GM21576 (cell line): ENCODE data around the gene CD48.
"Not testable (repeated sequence)": the region's sequence is repeated elsewhere in the genome, so short reads cannot be mapped to it uniquely, and the experiment has no call there.

Experiments used
- ATAC-seq: cut with Tn5 transposase; IDR thresholded peaks from one replicate; pipeline ENCODE4 v1.9.1; 2021; ENCODE audit warnings: mild to moderate bottlenecking, moderate library complexity; ENCODE audit not compliant: unreplicated experiment

CD48 gene

GRCh38 chr1:160716013-160716412 lies 4.4 kb upstream of the CD48 start:
- ATAC-seq: no peak

DNA sequence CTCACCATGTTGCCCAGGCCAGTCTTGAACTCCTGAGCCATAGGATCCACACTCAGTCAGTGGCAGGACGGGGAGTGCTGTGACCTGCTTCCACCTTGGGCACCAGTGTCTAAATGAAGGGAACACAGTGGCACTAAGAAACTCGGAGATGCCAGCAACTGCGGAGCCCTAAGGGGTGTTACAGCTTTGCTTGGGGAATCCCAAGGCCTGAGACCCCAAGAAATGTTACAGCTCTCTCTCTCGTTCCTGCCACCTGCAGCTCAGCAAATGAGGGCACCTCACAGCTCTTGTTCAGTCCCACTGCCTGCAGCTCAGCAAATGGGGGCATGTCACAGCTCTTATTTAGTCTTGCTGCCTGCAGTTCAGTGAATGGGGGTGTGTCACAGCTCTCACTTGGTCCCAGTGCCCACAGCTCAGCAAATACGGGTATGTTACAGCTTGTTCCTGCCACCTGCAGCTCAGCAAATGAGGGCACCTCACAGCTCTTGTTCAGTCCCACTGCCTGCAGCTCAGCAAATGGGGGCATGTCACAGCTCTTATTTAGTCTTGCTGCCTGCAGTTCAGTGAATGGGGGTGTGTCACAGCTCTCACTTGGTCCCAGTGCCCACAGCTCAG lies 2.5 kb upstream of the CD48 start:
- not testable (repeated sequence) for ATAC-seq

- ATAC-seq: no peak
Measured at GRCh38 chr1:160713161-160713560, 1.5 kb upstream of the CD48 start.

- peak; percentile 36 for ATAC-seq
Measured at GRCh38 chr1:160712525-160713080, 981 bp upstream of the CD48 start.

GRCh38 chr1:160711276-160711601 lies 383 bp downstream of the CD48 start:
- no peak for ATAC-seq

- ATAC-seq: no peak
Measured at GRCh38 chr1:160710517-160711252, 937 bp downstream of the CD48 start.

DNA sequence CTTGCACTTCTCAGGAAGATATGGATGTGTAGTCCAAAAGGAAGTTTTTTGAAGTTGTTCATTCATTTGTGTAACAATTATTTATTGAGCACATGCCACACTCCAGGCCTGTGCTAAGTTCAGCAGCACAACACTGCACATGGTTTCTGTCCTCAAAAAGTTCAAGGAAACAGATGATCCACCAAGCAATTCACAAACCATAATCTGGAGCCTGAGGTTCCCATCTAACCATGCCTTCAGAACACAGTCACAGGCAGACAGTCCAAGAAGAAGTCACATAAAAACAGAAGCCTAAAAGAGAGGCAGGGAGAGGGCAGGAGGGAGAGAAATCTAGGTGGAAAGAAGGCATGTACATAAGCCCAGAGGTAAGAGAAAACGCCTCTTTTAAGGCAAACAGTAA lies 1.9 kb downstream of the CD48 start:
- no peak for ATAC-seq

- peak; percentile 35 for ATAC-seq
Measured at GRCh38 chr1:160708801-160709200, 2.8 kb downstream of the CD48 start.

DNA sequence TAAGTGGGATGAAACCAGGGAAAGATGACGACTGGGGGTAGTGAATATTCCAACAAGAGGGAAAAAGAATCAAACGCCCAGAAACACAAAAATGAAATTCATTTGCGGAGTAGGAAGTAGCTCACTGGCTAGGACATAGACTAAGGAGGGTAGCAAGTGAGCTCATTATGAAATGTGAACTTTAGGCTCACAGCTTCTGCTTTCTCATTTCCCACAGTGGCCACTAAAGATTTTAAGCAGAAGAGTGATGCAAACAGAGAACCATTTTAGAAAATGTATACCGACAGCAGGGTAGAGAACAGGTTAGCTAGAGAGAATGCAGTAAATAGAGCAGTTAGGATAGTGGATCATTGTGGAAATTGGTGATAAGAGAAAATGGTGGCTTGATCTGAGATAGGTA lies 3.5 kb downstream of the CD48 start:
- no peak for ATAC-seq

GRCh38 chr1:160707236-160708064 lies 4.2 kb downstream of the CD48 start:
- no peak for ATAC-seq

DNA sequence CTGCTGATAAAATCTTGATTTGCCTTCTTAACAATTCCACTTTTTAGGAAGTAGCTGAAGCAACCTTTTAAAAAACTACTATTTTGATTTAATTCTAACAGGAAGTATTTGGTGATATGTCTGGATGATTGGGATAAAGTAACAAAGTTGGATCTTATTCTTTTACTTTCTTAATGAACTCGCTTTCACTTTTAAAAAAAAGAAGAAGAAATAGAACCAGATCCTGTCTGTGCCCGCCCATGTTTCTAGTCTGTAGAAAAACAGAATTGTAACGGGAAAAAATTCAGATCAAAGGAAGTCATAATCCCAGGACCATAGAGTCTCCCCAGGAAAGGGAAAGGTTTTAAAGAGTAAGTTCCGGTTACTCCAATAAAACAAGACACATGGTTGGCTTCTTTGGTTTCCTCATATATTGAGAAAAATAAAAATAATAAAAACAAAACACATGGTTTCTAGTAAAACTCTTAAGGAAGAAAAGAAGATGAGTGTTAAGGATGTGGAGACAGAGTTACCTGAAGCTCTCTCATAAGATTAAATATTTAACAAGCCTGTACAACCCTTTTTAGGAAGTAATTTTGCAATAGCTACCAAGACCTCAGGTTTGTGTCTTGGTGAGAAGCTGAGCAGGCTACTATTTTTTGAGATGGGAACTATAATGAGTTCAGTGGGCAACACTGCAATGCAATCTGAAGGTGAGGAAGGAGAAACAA lies 4.9 kb downstream of the CD48 start:
- ATAC-seq: no peak

DNA sequence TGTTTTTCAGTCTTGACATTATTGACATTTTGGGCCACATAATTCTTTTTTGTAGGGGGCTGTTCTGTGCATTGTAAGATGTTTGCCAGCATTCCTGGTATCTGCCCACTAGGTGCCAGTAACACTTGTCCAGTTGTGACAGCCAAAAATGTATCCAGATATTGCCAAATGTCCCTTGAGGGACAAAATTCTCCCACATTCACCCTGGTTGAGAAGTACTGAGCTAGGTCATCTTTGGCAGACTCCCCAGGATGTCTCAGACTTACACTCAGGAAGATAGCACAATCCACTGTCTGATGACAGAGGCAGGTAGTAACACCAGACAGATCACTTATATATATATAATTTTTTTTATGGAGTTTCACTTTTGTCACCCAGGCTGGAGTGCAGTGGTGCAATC lies 5.9 kb downstream of the CD48 start:
- no peak for ATAC-seq

DNA sequence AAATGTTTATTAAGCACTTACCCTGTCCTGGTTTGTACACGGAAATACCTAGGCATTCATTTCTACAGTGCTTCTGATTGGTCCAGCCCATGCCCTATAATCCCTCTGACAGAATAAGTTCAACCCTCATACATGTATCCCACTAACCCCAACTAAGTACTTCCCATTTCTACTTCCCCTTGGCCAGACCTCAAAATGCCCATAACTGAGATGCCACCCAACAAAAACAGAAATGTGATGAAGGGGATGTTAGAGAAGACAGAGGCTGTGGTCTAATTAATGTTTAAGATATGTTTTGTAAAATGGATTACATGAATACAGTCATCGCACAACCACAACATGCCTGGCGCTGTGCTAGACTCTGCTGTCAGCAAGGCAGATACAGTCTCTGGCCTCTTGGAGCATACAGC lies 6.4 kb downstream of the CD48 start:
- ATAC-seq: not testable (repeated sequence)

GRCh38 chr1:160704250-160704649 lies 7.4 kb downstream of the CD48 start:
- no peak for ATAC-seq

DNA sequence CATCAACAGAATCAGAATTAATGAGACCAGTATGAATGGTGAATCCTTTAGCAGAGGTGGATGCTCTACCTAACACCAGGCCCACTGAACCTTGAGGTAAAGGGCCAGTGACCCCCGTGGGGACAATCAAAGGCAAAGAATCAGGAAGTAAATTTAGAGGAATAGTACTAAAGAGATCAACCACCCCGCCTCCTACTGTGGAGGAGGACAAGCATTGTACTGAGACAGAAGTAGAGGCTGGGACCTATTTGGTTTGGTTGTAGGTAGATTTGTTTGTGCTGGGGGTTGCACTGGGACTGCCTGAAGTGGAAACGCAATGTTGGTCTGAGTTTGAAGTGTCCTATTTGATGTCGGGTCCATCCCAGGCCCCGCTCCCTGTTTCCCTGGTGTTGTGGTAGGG lies 9.5 kb downstream of the CD48 start:
- no peak for ATAC-seq

GRCh38 chr1:160692390-160692789 lies 19.2 kb downstream of the CD48 start:
- not testable (repeated sequence) for ATAC-seq

- ATAC-seq: no peak
Measured at GRCh38 chr1:160685266-160685665, 26.4 kb downstream of the CD48 start.

- no peak for ATAC-seq
Measured at GRCh38 chr1:160682983-160683865, 28.4 kb downstream of the CD48 start.

- ATAC-seq: no peak
Measured at GRCh38 chr1:160681891-160682140, 29.8 kb downstream of the CD48 start.
